Measurements from ENCODE around the gene POLR2E. TPM values are rescaled to one million over a fixed set of nuclear protein-coding genes. Genes with fewer than 3 reads are reported as not detected.

The POLR2E gene
- total RNA-seq, 1 donor from 2014 or later: 173 TPM

DNA sequence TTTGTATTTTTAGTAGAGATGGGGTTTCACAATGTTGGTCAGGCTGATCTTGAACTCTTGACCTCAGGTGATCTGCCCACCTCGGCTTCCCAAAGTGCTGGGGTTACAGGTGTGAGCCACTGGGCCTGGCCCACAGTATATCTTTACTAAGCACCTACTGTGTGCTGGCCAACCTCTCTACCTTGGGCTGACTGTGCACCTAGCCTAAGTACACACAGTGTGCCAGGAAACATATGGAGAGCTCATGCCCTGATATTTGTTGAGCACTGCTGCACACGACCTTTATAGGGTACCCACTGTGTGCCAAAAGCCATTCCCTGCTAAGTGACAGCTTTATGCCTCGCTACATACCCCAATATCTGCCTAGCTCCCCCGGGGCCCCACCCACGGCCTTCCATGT is 34.5 kb downstream of the POLR2E start:
- POLR2A ChIA-PET: interaction anchor here (0.6 to 1.4 kb wide), 6 partner anchors 12 to 146 kb away, joined by 3 to 9 read pairs (median 3); no protein-coding TSS in a partner anchor
- H3K27ac Mint-ChIP-seq: no peak overlapping the region
- H3K9me3 Mint-ChIP-seq: peaks cover 6% of the 10 kb centered on the region
- H3K36me3 Mint-ChIP-seq (ENCODE audit: low read depth): peaks cover 36% of the 10 kb centered on the region
- ATAC-seq (ENCODE audit: low read depth) (no peak), DNase-seq (no peak)
- no peaks in the 10 kb centered on the region for H3K27me3 Mint-ChIP-seq
- no peak overlapping the region for H3K4me3 Mint-ChIP-seq
- intact Hi-C loops (cut with micrococcal nuclease): no loop called here
- peaks cover 39% of the 10 kb centered on the region for H3K4me1 Mint-ChIP-seq
- CTCF ChIA-PET: no interaction called here
- TF ChIP-seq, protein P1, sequence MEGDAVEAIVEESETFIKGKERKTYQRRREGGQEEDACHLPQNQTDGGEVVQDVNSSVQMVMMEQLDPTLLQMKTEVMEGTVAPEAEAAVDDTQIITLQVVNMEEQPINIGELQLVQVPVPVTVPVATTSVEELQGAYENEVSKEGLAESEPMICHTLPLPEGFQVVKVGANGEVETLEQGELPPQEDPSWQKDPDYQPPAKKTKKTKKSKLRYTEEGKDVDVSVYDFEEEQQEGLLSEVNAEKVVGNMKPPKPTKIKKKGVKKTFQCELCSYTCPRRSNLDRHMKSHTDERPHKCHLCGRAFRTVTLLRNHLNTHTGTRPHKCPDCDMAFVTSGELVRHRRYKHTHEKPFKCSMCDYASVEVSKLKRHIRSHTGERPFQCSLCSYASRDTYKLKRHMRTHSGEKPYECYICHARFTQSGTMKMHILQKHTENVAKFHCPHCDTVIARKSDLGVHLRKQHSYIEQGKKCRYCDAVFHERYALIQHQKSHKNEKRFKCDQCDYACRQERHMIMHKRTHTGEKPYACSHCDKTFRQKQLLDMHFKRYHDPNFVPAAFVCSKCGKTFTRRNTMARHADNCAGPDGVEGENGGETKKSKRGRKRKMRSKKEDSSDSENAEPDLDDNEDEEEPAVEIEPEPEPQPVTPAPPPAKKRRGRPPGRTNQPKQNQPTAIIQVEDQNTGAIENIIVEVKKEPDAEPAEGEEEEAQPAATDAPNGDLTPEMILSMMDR (IDR thresholded peaks at IDR 0.05): no peak

DNA sequence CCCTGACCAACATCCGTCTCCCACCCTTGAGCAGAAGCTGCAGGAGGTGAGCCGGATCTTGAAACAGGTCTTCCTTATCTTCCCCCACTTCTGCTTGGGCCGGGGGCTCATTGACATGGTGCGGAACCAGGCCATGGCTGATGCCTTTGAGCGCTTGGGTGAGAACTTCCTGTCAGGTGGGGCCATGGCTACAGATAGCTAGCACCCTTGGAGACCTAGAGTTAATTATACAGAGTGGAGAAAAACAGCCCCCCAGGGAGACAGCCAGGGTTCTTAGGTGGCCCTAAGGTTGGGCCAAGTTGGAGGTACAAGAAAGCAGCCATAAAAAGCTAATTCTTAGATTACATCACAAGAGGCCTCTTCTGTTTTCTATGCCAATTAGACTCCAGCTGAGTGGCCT is 37.1 kb downstream of the POLR2E start:
- peaks cover 6% of the 10 kb centered on the region for H3K9me3 Mint-ChIP-seq
- ATAC-seq (ENCODE audit: low read depth) (peak; percentile 38), DNase-seq (no peak)
- H3K27ac Mint-ChIP-seq: peak overlapping the region; percentile 83
- CTCF ChIA-PET: interaction anchor here (0.6 to 2.6 kb wide), 5 partner anchors 9 to 55 kb away, joined by 3 to 13 read pairs (median 5); partner anchors contain the start of genes ARHGAP45 and GPX4
- H3K4me3 Mint-ChIP-seq: no peak overlapping the region
- no peaks in the 10 kb centered on the region for H3K27me3 Mint-ChIP-seq
- POLR2A ChIA-PET: interaction anchor here (0.5 to 3.6 kb wide), 9 partner anchors 9 to 211 kb away, joined by 3 to 25 read pairs (median 6); partner anchors contain the start of genes ABCA7, ARHGAP45 and CIRBP
- H3K4me1 Mint-ChIP-seq: peaks cover 23% of the 10 kb centered on the region
- H3K36me3 Mint-ChIP-seq (ENCODE audit: low read depth): peaks cover 49% of the 10 kb centered on the region
- intact Hi-C loops (cut with micrococcal nuclease): no loop called here
- TF ChIP-seq, protein P1 (IDR thresholded peaks at IDR 0.05): no peak

DNA sequence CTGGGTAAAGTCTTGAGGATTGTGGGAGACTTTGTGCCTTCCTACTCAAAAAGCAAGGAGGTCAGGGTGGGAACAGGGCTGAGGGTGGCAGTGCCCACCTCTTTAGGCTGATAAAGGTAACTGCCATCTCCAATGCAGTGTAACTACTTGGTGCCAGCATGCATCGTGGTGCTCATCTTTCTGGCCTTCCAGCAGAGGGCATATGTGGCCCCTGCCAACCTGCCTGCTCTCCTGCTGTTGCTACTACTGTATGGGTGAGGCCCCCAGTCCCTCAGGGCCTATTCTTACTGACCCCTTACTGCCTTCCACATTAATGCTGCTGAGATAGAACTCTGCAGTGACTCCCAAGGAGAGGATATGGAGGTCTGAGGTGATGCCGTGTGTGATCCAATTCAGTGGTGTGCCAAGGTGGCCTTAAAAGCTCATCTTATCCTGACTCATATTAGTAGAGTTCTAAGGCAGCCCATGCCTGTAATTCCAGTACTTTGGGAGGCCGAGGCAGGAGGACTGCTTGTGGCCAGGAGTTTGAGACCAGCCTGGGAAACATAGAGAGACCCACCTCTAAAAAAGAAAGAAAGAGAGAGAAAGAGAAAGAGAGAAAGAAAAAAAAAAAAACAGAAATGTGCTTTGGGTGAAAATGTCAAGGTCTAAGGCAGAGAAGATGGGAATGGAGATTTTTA is 37.9 kb downstream of the POLR2E start:
- ChIA-PET POLR2A (interaction anchor here (0.5 to 3.6 kb wide), 11 partner anchors 10 to 212 kb away, joined by 3 to 25 read pairs (median 5); partner anchors contain the start of genes ABCA7, ARHGAP45 and CIRBP), CTCF (interaction anchor here (0.6 to 2.6 kb wide), 6 partner anchors 9 to 56 kb away, joined by 3 to 13 read pairs (median 4); partner anchors contain the start of genes ARHGAP45 and GPX4)
- Mint-ChIP-seq H3K4me1 (peaks cover 23% of the 10 kb centered on the region), H3K9me3 (peaks cover 6% of the 10 kb centered on the region), H3K27ac (peak overlapping the region; percentile 83), H3K27me3 (no peaks in the 10 kb centered on the region), H3K4me3 (no peak overlapping the region), H3K36me3 (ENCODE audit: low read depth) (peaks cover 52% of the 10 kb centered on the region)
- TF ChIP-seq, protein P1 (IDR thresholded peaks at IDR 0.05): no peak
- intact Hi-C loops (cut with micrococcal nuclease): loop anchor here (2.0 kb wide), 2 partner anchors 17 to 29 kb away; partner anchors contain the start of gene ABCA7
- ATAC-seq (ENCODE audit: low read depth): peak; percentile 70
- DNase-seq: no peak

DNA sequence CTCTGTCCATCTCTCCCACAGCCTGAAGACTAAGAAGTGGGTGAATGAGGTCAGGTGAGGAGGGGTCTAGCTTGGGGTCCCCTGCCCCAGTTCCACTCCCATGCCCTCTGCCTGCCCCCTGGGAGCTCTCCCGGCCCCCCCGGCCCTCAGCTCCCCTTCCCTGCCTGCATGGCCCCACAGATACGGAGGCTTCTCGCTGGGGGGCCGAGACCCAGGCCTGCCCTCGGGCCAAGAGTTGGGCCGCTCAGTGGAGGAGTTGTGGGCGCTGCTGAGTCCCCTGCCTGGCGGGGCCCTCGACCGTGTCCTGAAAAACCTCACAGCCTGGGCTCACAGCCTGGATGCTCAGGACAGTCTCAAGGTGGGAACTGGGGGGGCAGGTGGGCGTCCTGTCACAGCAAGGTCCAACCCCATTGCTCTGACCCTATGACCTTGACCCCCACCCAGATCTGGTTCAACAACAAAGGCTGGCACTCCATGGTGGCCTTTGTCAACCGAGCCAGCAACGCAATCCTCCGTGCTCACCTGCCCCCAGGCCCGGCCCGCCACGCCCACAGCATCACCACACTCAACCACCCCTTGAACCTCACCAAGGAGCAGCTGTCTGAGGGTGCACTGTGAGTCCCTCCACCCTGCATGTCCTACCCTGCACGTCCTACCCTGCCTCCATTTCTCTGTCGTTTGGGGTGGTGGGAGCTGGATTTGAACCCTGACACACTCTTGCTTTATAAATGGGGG is 39.1 kb downstream of the POLR2E start:
- TF ChIP-seq, protein P1 (IDR thresholded peaks at IDR 0.05): no peak
- Mint-ChIP-seq H3K36me3 (ENCODE audit: low read depth) (peaks cover 56% of the 10 kb centered on the region), H3K27ac (no peak overlapping the region), H3K9me3 (peaks cover 6% of the 10 kb centered on the region), H3K4me3 (no peak overlapping the region), H3K27me3 (no peaks in the 10 kb centered on the region), H3K4me1 (peaks cover 26% of the 10 kb centered on the region)
- intact Hi-C loops (cut with micrococcal nuclease): loop anchor here (2.0 kb wide), 2 partner anchors 15 to 31 kb away; partner anchors contain the start of gene ABCA7
- ChIA-PET POLR2A (interaction anchor here (1.3 to 3.6 kb wide), 3 partner anchors 11 to 19 kb away, joined by 4 to 25 read pairs (median 12); partner anchors contain the start of gene ARHGAP45), CTCF (interaction anchor here (2.6 kb wide), 1 partner anchor 33 kb away, joined by 13 read pairs; no protein-coding TSS in a partner anchor)
- DNase-seq (no peak), ATAC-seq (ENCODE audit: low read depth) (no peak)
